HG03469 (cell line): ENCODE results near the gene RMP24.
"Not testable (repeated sequence)": the region's sequence is repeated elsewhere in the genome, so short reads cannot be mapped to it uniquely, and the experiment has no call there.

ENCODE experiments used
- ATAC-seq: cut with Tn5 transposase; IDR thresholded peaks from one replicate; pipeline ENCODE4 v1.9.1; 2021; ENCODE audit warnings: mild to moderate bottlenecking, moderate library complexity, moderate number of reproducible peaks; ENCODE audit not compliant: unreplicated experiment

Gene RMP24

DNA sequence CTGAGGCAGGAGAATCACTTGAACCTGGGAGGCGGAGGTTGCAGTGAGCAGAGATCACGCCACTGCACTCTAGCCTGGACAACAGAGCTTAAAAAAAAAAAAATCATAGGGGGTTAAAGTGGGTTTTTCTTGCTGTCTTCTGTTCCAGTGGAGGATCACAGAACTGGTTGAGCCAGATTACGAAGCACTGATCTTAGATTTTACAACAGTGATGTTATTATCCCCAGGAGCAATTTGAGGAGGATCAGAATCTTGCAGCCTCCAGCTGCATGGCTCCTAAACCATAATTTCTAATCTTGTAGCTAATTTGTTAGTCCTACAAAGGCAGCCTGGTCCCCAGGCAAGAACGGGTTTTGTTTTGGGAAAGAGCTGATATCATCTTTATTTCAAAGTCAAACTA lies 4.6 kb upstream of the RMP24 start:
- ATAC-seq: not testable (repeated sequence)

DNA sequence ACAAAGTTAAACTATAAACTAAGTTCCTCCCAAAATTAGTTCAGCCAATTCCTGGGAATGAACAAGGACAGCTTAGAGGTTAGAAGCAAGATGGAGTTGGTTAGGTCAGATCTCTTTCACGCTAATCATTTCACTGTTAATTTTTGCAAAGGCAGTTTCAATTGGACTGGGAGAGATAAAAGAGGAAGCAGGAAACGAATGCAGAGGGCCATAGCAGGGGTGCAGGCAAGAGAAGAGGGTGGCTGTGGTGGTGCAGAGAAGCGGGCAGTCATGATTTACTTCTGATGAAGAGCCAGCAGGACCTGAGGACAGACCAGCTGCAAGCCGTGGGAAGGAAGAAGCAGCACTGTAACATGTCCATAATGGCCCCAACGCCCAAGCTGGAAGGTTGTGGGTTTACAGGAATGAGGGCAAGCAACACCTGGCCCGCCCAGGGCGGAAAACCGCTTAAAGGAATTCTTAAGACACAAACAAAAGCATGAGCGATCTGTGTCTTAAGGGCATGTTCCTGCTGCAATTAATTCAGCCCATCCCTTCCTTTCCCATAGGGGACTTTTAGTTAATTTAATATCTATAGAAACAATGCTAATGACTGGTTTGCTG lies 4.1 kb upstream of the RMP24 start:
- no peak for ATAC-seq

DNA sequence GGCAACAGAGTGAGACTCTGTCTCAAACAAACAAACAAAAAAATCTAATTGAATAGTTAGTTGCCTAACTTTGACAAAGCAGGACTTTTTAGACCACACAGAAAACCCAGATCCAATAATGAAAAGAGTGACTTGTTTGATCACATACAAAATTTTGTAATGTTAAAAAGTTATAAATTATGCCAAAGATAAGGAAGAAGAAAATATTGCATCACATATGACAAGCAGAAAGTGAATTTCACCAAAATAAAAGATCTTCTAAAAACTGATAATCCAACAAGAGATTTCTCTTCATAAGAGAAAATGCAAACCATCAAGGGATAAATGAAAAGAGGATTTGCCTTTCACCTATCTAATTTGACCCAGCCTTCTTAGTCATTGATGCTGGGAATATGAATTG lies 2.8 kb upstream of the RMP24 start:
- no peak for ATAC-seq

DNA sequence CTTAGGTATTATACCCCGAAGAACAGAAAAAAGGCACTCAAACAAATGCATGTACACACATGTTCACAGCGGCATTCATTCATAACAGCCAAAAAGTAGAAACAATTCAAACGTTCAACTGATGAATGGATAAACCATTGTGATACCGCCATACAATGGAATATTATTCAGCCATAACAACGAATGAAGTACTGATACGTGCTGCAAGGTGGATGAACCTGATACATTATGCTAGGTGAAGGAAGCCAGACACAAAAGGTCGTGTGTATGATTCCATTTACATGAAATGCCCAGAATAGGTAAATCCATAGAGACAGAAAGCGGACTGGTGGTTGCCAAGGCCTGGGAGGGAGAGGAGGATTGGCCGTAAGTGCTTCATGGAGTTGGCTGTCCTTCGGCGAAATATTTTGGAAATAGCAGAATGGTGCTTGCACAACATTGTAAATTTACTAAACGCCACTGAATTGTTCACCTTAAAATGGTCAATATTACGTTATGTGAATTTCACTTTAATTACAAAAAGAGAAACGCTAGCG lies 750 bp upstream of the RMP24 start:
- ATAC-seq: peak; percentile 7

DNA sequence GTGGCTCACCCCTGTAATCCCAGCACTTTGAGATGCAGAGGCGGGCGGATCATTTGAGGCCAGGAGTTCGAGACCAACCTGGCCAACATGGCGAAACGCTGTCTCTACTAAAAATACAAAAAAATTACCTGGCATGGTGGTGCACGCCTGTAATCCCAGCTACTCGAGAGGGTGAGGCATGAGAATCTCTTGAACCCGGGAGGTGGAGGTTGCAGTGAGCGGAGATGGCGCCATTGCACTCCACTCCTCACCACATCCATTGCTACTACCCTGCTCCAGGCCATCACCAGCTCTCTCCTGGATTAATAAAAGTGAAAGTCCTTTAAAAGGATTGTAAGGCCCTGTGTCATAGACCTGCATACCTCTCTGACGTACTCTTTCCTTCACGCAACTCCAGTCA lies 1.2 kb downstream of the RMP24 start:
- ATAC-seq: no peak

DNA sequence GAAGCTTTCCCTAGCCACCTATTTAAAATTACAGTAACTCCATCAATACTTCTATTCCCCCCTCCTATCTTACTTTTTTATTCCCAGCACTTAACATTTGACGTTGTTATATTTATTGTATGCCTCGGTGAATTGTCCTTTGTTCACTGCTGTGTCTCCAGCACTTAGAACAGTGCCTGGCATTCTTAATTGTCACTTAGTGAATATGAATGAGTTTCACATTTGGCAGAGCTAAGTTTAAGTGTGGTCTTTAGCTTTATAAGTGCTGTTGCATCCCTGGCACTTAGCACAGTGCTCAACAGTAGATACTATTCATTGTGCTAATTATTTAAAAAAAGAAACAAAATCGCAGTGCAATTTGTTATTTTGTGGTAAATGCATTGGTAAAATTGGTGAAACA lies 1.7 kb downstream of the RMP24 start:
- ATAC-seq: no peak

DNA sequence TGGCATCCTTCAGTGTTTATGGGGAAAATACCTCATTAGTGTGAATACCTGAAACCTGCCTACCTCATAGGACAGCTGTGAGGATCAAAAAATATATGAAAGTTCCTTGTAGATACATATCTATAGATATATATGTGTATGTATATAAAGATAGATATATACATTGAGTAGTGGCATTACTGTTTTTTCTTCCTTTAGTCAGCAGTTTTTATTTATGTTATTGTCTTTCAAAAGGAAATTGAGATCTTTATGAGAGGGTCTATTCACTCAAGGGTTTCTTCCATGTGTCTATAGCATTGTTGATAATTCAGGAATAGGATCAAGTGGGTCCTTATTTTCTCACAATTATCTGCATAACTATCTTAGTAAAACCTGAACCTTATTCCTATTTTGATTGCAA lies 6.6 kb downstream of the RMP24 start:
- no peak for ATAC-seq

DNA sequence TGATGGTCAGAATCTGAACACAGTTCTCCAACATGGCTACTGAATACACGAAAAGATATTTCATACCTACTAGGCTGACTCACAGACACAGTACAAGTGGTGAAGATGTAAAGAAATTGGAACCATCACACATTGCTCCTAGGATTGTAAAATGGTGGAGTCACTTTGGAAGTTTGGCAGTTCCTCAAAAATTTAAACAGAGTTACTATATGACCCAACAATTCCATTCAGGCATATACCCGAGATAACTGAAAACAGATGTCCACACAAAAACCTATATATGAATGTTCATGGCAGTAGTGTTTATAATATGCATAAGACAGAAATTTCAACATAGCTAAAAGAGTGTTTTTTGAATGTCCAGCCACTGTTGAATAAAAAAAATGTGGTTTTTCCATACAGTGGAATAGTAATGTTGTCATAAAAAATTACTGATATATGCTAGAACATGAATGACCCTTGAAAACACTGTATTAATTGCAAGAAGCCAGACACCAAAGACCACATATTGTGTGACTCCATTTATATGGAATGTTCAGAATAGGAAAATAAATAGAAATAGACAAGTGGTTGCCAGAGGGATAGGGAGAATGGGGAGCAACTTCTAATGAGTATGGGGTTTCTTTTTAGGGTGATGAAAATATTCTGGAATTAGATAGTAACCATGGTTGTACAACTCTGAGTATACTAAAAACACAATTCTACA lies 10.1 kb downstream of the RMP24 start:
- ATAC-seq: no peak

DNA sequence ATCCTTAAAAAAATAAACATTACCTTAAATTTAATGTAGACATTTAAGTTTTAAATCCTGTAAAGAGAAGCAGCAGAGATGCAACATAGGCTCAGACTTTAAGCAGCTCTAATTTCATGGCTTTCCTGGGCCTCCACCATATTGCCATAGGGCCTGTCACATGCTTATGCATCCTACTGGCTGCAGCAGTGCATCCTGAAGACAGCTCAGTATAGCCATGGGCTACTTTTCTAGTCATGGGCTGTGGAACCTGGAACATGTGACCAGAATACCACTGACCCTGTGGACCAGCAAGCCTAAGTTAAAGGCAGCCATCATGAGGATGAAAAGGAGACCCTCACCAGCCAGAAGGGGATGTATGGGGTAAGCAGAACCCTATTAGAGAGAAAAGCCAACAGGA lies 10.7 kb downstream of the RMP24 start:
- no peak for ATAC-seq

DNA sequence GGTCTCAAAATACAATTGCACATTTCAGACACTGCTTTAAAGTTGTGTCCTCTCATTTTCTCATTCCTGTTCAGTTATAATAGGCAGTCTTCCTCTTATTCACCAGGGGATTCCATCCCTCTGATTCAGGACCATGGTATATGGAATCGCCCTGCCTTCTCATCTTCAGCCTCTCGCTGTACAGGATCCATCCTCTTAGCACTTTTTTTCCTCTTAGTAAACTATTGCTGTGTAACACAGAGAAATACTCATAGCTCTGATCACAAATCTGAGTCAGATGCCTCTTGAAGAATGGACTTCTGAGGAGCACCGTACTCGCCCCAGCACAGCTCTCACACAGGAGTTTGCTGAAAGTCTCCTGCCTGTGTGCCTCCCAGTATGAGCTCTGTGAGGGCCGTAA lies 11.3 kb downstream of the RMP24 start:
- no peak for ATAC-seq

DNA sequence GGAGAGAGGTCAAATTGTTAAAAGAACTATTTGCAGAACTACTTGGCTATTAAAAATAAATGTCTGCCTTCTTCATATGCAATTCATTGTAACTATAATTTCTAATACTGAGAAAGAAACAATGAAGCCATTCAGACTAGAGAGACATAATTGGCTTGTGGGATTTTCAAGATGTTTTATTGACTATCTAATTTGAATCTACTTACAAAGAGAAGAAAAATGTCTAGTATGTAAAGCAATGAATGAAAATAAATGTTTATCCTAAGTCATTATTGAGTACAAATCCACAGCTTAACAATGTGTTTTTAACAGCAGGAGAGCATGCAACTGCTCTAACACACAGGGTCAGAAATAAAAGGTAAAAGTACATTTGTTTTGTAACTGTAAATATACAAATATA lies 19.2 kb downstream of the RMP24 start:
- no peak for ATAC-seq

DNA sequence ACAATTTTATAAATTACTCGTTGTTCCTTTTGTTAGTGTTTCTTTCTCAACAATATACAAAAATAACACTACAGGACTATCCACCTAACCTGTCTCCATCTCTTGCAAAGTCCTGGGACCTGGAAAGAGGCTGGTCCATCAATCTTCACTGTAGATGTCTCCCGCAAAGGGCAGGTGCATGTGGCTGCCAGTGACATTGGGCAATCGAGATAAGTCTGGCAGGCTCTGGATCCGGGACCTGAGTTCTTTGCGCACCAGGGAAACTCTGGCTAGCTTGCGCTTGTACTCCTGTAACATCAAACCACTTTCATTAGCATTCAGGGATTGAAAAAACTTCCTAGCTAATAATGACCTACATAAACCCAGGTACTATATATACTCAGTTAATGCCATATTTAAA lies 20.5 kb downstream of the RMP24 start:
- ATAC-seq: no peak

DNA sequence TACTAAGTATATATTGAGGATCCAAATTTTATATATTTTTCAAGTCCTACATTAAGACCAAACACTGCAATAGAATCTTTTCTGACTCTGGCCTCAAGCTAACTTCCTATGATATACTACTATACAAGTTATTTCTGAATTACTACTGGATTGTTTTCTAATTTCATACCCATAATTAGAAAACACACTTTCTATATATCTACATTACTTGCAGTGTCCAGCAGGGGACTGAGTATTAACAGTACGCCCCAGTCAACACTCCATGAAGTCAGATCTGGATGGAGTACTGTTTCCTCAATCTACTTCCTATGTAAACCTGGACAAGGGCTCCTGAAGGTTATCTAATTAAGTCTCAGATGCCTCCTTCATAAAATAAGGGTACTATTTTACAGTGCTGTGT lies 26.5 kb downstream of the RMP24 start:
- no peak for ATAC-seq

DNA sequence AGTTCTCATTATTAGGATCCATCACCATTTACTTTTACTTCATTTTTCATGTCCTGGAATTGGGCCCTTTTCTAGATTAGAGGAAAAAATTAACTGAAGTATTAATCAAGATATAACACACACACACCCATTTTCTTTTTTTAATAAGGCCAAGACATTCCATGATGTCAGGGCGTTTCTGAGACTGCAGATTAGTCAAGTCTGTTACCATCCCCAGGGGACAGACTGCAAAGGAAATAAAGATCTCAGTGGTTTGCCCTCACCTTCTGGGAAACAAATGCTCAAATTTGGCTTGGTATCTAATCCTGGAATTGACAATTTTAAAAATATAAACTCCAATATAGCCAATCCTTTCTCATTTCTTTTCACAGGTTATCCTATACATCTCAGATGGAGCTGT lies 27.4 kb downstream of the RMP24 start:
- ATAC-seq: no peak

DNA sequence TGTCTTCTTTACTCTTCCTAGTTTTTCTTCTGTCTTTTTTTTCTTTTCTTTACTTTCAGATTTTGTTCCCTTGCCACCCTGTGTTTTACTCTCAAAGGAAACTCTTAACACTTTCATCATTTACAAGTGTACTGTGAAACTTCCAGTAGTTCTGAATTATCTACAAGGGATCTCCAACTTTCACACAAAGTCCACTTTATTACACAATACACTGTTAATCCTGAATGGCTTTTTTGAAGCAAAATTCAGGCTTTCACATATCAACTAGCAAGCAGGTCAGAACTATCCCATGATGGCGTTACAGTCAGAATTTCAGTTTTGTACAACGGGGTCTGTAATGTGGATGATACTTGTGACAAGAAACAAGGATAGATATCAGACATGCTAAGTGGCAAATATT lies 34.5 kb downstream of the RMP24 start:
- no peak for ATAC-seq

DNA sequence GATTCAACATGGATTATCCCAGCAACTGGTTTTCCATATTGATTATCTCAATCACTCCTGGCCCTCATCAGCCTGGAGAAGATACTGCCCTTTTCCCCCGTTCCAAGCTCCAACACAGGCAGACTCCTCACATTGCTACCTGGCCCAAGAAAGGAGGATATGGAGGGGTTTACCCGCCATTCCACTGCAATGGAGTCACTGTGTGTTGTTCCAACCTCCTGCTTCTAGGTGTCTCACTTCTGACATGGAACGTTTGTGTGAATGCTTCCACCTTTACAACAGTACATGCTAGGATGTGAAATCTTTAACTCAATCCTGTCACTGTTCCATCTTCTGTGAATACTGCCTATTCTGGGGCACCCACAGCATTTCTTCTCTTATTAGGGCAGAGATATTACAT lies 36.7 kb downstream of the RMP24 start:
- ATAC-seq: no peak

DNA sequence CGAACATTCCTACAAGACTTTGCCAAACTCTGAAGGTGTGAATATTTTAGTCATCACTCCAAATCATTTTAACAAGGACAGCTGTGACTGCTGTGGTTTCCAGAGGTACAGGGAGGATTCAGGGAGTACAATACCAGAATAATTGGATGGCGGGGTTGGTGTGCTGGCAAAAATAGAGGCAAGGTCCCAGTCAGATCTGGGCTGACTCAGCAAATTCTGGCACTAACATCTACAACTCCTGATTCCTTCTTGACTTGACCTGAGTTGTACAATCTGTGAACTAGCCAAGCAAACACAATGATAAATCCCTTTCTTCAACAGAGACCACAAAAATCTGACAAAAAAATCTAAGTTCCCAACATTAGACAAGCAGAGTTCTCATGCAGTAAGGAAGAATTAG lies 40.4 kb downstream of the RMP24 start:
- ATAC-seq: no peak

DNA sequence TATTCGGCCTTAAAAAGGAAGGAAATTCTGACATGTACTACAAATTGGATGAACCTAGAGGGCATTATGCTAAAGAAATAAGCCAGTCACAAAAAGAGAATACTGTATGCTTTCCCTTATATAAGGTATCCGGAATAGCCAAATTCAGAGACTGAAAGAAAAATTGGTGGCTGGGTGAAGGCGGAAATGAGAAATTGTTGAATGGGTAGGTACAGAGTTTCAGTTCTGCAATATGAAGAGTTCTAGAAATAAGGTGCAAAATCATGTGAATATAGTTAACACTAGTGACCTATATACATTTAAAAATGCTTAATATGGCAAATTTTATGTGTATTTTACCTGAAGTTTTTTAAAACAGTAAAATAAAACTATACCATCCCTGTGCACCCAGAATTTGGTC lies 43.1 kb downstream of the RMP24 start:
- ATAC-seq: peak; percentile 81

DNA sequence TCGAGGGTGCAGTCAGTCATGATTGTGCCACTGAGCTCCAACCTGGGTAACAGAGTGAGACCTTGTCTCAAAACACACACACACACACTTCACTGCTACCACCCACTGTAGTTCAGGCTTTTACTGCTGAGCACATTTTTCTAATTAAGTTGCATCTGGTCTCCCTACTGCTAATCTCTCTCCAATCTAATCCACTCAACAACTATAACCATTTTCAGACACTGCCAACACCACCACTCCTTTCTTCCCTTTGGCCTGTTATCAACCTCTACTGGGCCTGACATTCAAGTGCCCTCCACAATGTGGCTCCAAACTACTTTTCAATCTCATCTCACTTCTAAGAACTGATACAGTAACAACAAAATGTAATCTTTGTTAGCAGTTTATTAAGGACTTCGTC lies 44.8 kb downstream of the RMP24 start:
- ATAC-seq: no peak

DNA sequence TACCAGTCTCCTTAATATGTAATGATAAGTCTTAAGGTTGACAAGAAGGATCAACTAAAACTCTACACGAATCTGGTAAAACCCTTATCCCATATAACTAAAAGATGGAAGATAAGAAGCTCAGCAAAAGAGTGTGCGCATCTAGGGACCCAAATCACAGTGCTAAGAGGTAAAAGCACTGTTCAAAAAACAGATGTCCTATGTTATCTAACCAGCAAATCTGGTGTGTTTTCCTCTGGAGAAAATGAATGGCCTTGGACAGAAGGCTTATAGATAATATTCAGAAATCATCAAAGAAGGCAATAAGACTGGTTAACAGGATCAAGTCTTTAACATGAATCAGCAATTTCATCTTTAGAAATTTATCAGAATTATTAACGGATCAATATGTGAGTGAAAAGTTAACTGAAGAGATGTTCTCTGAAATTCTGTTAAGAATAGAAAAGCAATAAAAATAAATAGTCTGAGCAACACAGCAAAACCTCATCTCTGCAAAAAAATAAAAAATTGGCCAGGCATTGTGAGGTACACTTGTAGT lies 47.8 kb downstream of the RMP24 start:
- ATAC-seq: no peak

DNA sequence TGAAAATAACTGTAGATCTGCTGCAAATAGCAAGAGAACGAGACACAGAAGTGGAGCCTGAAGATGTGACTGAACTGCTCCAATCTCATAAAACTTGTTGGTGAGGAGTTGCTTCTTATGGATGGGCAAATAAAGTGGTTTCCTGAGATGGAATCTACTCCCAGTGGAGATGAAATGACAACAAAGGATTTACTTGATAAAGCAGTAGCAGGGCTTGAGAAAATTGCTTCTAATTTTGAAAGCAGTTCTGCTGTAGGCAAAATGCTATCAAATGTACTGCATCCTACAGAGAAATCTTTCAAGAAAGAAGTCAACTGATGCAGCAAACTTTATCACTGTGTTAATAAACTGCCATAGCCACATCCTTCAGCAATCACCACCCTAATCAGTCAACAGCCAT lies 50.9 kb downstream of the RMP24 start:
- ATAC-seq: no peak

DNA sequence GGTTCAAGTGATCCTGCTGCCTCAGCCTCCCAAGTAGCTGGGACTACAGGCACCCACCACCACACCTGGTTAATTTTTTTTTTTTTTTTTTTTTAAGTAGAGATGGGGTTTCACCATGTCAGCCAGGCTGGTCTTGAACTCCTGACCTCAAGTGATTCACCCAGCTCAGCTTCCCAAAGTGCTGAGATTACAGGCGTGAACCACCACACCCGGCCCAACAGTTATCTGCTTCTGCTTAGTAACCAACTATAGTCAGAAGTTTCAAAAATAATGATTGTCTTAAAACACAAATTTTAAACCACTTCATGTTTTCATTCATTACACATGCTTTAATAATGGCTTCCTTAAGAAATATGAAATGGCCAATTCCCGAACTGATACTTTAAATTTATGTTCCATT lies 51.8 kb downstream of the RMP24 start:
- not testable (repeated sequence) for ATAC-seq
